ENCODE results near the gene NELL1. TPM values are rescaled to one million over a fixed set of nuclear protein-coding genes. Genes with fewer than 3 reads are reported as not detected.

NELL1 gene
- total and polyA plus RNA-seq, 2 experiments from 2014 or later, result 8.9 to 20.1 TPM

GRCh38 chr11:21364866-21365624, 695.7 kb downstream of the NELL1 start:
- no peak for TF ChIP-seq CTCF (IDR thresholded peaks at IDR 0.05; ENCODE audit: poor library complexity)
- TF ChIP-seq EZH2 (IDR thresholded peaks at IDR 0.05; ENCODE audit: borderline replicate concordance), result no peak
- no peak for TF ChIP-seq EZH2phosphoT487 (IDR thresholded peaks at IDR 0.05; ENCODE audit: low read depth, severe bottlenecking, unreplicated experiment)
- Histone ChIP-seq H3K27me3 (peaks cover 5% of the 10 kb centered on the region), H2AFZ (no peak overlapping the region), H3K9me2 (replicated peaks; ENCODE audit: insufficient read depth) (no peaks in the 10 kb centered on the region), H3K4me1 (ENCODE audit: insufficient read depth) (no peaks in the 10 kb centered on the region), H3K4me2 (no peak overlapping the region), H3K79me2 (no peaks in the 10 kb centered on the region), H3K27ac (no peak overlapping the region), H4K20me1 (ENCODE audit: insufficient read depth, poor library complexity, severe bottlenecking) (no peaks in the 10 kb centered on the region), H3K9me3 (ENCODE audit: low read depth) (no peaks in the 10 kb centered on the region), H3K36me3 (replicated peaks; ENCODE audit: insufficient read depth, low read depth) (no peaks in the 10 kb centered on the region), H3K4me3 (no peak overlapping the region)
- WGBS (ENCODE audit: low lambda C conversion rate, missing lambda C conversion rate), result 81% methylated on average over 8 of the region's 8 CpGs
- no peak for DNase-seq (ENCODE audit: low spot score)

GRCh38 chr11:21369947-21370346, 700.6 kb downstream of the NELL1 start:
- Histone ChIP-seq H3K9me2 (replicated peaks; ENCODE audit: insufficient read depth) (no peaks in the 10 kb centered on the region), H3K4me3 (no peak overlapping the region), H3K9me3 (ENCODE audit: low read depth) (no peaks in the 10 kb centered on the region), H3K36me3 (replicated peaks; ENCODE audit: insufficient read depth, low read depth) (no peaks in the 10 kb centered on the region), H3K4me2 (no peak overlapping the region), H3K4me1 (ENCODE audit: insufficient read depth) (no peaks in the 10 kb centered on the region), H3K27me3 (peaks cover 5% of the 10 kb centered on the region), H3K27ac (no peak overlapping the region), H3K79me2 (no peaks in the 10 kb centered on the region), H4K20me1 (ENCODE audit: insufficient read depth, poor library complexity, severe bottlenecking) (no peaks in the 10 kb centered on the region), H2AFZ (no peak overlapping the region)
- TF ChIP-seq CTCF (IDR thresholded peaks at IDR 0.05; ENCODE audit: poor library complexity), result no peak
- no peak for TF ChIP-seq EZH2 (IDR thresholded peaks at IDR 0.05; ENCODE audit: borderline replicate concordance)
- no peak for TF ChIP-seq EZH2phosphoT487 (IDR thresholded peaks at IDR 0.05; ENCODE audit: low read depth, severe bottlenecking, unreplicated experiment)
- 68% methylated on average over 1 of the region's 1 CpG for WGBS (ENCODE audit: low lambda C conversion rate, missing lambda C conversion rate)
- no peak for DNase-seq (ENCODE audit: low spot score)

- 88% methylated on average over 5 of the region's 5 CpGs for WGBS (ENCODE audit: low lambda C conversion rate, missing lambda C conversion rate)
- H4K20me1 ChIP-seq (ENCODE audit: insufficient read depth, poor library complexity, severe bottlenecking), result no peaks in the 10 kb centered on the region
- no peak overlapping the region for H3K27ac ChIP-seq
- no peaks in the 10 kb centered on the region for H3K79me2 ChIP-seq
- no peak overlapping the region for H3K4me2 ChIP-seq
- no peaks in the 10 kb centered on the region for H3K36me3 ChIP-seq (replicated peaks; ENCODE audit: insufficient read depth, low read depth)
- H3K4me3 ChIP-seq, result no peak overlapping the region
- no peak for DNase-seq (ENCODE audit: low spot score)
- TF ChIP-seq EZH2phosphoT487 (IDR thresholded peaks at IDR 0.05; ENCODE audit: low read depth, severe bottlenecking, unreplicated experiment) (no peak), CTCF (IDR thresholded peaks at IDR 0.05; ENCODE audit: poor library complexity) (no peak), EZH2 (IDR thresholded peaks at IDR 0.05; ENCODE audit: borderline replicate concordance) (no peak)
- no peaks in the 10 kb centered on the region for H3K4me1 ChIP-seq (ENCODE audit: insufficient read depth)
- peaks cover 5% of the 10 kb centered on the region for H3K27me3 ChIP-seq
- no peaks in the 10 kb centered on the region for H3K9me3 ChIP-seq (ENCODE audit: low read depth)
- no peaks in the 10 kb centered on the region for H3K9me2 ChIP-seq (replicated peaks; ENCODE audit: insufficient read depth)
- H2AFZ ChIP-seq, result no peak overlapping the region
These were observed 701.7 kb downstream of the NELL1 start for GRCh38 chr11:21371044-21371443.

Measured in hepatocyte (in vitro differentiated cells).